Measurements from ENCODE around the gene DNAI1. TPM values are rescaled to one million over a fixed set of nuclear protein-coding genes. Genes with fewer than 3 reads are reported as not detected.
A peak's percentile ranks its signal among the peaks of the same experiment; 100 is the strongest.

The DNAI1 gene
- total RNA-seq, 1 donor from 2014 or later = not detected

DNA sequence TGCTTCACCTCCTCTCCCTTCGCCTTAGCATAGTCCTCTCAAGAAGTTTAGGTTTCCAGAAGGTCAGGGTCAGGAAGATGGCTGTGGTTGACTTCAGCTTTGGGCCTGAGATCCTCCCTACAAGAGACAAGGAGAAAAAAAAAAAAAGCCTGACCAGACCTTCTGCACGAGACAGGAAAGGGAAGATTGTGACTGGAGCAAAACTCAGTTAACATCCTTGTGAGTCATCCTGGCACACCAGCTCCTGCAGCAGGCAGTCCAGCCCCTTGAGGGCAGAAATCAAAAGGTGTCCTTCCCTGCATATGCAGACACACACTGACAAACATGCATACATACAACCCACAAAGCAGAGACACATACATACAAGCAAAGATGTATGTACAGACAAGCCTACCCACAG is 82.2 kb downstream of the DNAI1 start:
- Mint-ChIP-seq H3K4me1 (no peaks in the 10 kb centered on the region), H3K27ac (no peak overlapping the region), H3K9me3 (no peaks in the 10 kb centered on the region), H3K4me3 (no peak overlapping the region), H3K27me3 (peaks cover 12% of the 10 kb centered on the region), H3K36me3 (ENCODE audit: low read depth) (no peaks in the 10 kb centered on the region)
- DNase-seq = no peak
- intact Hi-C loops (cut with micrococcal nuclease) = no loop called here

DNA sequence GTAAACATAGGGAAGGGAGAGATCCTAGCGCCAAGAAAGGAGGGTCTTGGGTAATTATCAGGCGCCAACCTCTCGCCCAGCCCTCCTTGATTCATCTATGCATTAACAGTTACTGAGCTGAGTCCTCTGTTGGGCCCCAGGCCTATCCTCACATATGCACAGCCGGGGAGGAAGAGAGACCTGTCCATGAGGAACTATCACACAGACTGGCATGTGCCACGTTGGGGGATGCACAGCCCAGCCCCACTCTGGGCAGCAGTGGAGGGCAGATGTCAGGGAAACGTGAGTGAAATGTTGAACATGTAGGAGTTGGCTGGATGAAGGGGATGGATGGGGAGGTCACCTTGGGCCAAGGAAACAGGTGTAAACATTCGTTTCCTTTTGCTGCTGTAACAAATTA is 82.9 kb downstream of the DNAI1 start:
- Mint-ChIP-seq H3K27ac (no peak overlapping the region), H3K4me1 (no peaks in the 10 kb centered on the region), H3K36me3 (ENCODE audit: low read depth) (no peaks in the 10 kb centered on the region), H3K4me3 (no peak overlapping the region), H3K27me3 (peaks cover 12% of the 10 kb centered on the region), H3K9me3 (no peaks in the 10 kb centered on the region)
- DNase-seq = no peak
- intact Hi-C loops (cut with micrococcal nuclease) = no loop called here

DNA sequence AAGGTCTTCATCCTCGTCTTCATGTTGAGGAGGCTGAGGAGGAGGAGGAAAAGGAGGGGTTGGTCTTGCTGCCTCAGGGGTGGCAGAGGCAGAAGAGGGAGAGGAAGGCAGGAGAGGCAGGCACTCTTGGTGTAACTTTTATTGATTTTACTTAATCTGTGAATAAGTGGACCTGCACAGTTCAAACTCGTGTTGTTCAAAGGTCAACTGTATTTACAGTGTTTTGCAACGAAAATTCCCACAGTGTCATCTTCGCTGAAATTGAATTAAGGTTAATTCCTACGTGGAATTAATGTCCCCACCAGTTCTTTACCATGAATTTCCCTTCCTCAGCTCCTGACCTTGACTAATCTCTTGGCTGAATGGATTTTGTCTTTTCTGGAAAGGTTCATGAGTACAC is 85.4 kb downstream of the DNAI1 start:
- Mint-ChIP-seq H3K9me3 (no peaks in the 10 kb centered on the region), H3K27ac (no peak overlapping the region)
- intact Hi-C loops (cut with micrococcal nuclease) = no loop called here

DNA sequence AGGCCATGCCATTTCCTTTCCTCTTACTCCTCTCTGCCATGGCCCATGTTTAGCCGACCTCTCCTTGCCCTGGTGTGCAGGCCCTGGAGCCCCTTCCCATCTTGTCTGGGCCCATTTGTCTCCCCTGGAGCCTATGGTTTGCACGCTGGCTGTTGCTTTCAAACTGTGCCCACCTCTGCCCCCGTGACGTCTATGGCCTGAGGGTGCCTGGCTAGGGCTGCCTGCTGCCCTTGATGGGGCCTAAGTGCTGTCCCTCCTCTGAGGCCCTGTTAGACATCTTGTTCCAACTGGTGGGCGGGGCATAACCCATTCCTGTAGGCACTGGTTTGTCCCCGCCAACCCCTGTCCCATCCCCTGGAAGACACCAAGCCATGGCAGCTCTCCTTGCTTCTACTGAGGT is 86.9 kb downstream of the DNAI1 start:
- no peak for DNase-seq
- Mint-ChIP-seq H3K27ac (no peak overlapping the region), H3K36me3 (ENCODE audit: low read depth) (no peaks in the 10 kb centered on the region), H3K4me3 (no peak overlapping the region), H3K4me1 (no peaks in the 10 kb centered on the region), H3K27me3 (peaks cover 12% of the 10 kb centered on the region), H3K9me3 (no peaks in the 10 kb centered on the region)
- intact Hi-C loops (cut with micrococcal nuclease) = no loop called here

More for the DNA sequence above, 85.4 kb downstream of the DNAI1 start:
- no peak overlapping the region for H3K4me3 Mint-ChIP-seq
- peaks cover 12% of the 10 kb centered on the region for H3K27me3 Mint-ChIP-seq
- DNase-seq = no peak
- no peaks in the 10 kb centered on the region for H3K36me3 Mint-ChIP-seq (ENCODE audit: low read depth)
- H3K4me1 Mint-ChIP-seq = no peaks in the 10 kb centered on the region

DNA sequence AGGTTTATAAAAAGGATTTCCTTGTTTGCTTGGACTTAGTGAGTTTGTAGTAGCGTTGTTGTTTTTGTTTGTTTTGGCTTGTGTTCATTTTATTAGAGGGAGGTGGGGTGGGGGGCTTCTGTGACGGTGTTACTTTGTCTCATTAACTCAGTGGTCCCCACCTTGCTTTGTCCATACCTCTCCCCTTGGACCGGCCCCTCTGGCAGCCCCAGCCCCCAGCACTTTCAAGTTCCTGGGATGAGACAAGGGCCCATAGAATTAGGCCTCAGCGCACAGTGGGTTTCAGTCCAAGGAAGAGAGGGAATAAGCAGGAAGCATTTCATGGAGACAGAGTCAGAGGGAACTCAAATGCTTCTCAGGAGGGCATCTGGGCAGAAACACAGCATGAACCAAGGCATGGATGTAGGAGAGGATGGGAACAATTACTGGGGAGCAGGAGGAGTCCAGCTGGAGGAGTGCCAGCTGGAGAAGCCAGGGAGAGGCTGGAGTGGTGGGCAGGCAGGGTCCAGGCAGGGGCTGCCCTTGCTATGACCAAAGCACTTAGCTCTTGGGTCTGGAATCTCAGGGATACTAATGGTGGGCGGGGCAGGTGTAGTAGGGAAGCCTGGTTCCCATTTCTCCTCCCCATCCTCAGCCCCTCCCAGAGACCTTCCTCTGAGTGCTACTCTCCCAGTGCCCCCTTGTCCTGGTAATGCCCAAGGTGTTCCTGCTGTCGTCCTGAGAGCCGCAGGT is 87.7 kb downstream of the DNAI1 start:
- no peaks in the 10 kb centered on the region for H3K9me3 Mint-ChIP-seq
- H3K36me3 Mint-ChIP-seq (ENCODE audit: low read depth) = no peaks in the 10 kb centered on the region
- H3K27me3 Mint-ChIP-seq = peaks cover 12% of the 10 kb centered on the region
- no peak overlapping the region for H3K4me3 Mint-ChIP-seq
- no peaks in the 10 kb centered on the region for H3K4me1 Mint-ChIP-seq
- no peak for DNase-seq
- H3K27ac Mint-ChIP-seq = no peak overlapping the region
- intact Hi-C loops (cut with micrococcal nuclease) = no loop called here

DNA sequence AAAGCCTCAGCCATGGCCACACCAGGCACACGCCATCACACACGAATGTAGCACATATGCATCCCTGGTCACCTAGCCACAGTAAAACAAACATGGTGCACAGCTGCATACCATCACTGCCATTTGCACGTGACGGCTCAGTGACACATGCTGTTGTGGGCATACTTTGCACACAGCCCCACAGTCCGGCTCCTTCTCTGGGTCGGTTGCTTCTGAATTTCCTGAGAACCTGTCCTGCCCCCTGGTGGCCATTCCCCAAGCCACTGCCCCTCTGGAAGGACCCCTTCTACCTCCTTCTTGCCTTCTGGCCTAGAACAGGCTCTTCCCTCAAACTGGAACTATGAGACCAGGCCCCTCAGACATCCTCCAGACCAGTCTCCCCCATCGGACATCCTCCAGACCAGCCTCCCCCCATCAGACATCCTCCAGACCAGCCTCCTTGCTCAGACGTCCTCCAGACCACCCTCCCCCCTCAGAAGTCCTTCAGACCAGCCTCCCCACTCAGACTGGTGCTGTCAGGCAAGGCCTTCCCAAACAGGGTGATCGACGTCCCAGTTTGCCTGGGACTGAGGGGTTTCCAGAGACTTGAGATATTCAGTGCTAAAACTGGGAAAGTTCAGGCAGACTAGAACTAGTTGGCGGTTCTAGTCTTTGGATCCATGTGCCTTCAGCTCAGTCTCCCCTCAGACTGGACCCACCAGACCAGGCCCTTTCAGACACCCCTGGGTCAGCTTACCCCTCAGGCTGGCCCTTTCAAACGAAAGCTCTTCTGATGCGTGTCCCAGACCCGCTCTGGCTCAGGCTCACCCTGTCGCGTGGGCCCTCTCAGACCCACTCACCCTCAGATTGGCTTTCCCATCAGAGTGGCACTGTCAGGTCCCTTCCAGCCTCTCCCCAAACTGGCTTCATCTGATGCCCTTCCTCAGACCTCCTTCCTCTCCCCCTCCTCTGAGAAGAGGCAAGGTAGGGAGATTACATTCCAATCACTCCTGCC is 88.5 kb downstream of the DNAI1 start:
- H3K27me3 Mint-ChIP-seq = peaks cover 12% of the 10 kb centered on the region
- H3K4me1 Mint-ChIP-seq = no peaks in the 10 kb centered on the region
- H3K9me3 Mint-ChIP-seq = no peaks in the 10 kb centered on the region
- H3K4me3 Mint-ChIP-seq = no peak overlapping the region
- peak; percentile 80 for DNase-seq
- H3K27ac Mint-ChIP-seq = no peak overlapping the region
- H3K36me3 Mint-ChIP-seq (ENCODE audit: low read depth) = no peaks in the 10 kb centered on the region
- intact Hi-C loops (cut with micrococcal nuclease) = loop anchor here (1.0 kb wide), 1 partner anchor 110 kb away; no protein-coding TSS in a partner anchor

DNA sequence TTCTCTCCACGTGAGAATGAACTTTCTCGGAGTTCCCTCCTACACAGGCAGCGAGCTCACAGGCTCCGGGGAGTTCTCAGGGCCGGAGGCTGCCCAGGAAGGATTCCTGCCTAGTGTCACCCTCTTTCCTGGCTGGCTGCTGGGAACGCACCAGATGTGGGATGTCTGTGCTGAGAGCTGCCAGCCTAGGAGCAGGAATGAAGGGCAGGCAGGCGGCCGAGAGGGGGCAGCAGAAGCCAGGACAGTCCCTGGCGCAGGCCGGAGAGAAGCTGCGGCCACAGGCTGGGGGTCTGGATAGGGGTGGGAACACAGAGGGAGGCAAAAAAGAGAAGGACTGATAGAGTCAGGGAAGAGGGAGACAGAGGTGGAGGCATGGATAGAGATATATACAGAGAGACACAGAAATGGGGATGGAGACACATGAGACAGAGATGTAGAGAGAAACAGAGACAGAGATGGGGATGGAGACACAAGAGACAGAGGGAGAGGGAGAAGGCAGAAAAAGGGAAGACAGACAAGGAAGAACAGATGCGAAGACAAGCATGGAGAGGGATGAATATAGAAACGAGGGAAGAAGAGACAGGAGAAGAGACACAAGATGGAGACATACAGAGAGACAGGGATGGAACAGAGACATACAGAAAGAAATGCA is 89.5 kb downstream of the DNAI1 start:
- Mint-ChIP-seq H3K36me3 (ENCODE audit: low read depth) (no peaks in the 10 kb centered on the region), H3K27ac (no peak overlapping the region), H3K4me1 (no peaks in the 10 kb centered on the region), H3K4me3 (no peak overlapping the region), H3K27me3 (peaks cover 12% of the 10 kb centered on the region), H3K9me3 (no peaks in the 10 kb centered on the region)
- intact Hi-C loops (cut with micrococcal nuclease) = loop anchor here (1.0 kb wide), 2 partner anchors 43 to 111 kb away; no protein-coding TSS in a partner anchor
- peak; percentile 77 for DNase-seq

DNA sequence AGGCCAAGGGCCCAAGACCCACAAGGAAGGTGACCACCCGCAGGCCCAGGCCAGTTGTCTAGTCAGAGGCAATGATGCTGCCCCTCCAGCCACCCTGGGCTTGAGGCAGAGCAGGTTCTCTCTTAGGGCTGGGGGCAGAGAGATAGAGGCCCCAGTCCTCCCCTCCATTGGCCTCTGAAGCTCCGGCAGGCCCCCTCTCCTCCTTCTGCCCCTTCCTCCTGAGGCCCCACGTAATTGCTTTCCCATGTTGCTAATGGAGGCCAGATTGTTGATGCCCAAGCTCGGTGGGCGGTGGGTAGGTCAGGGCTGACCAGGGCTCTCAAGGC is 90.8 kb downstream of the DNAI1 start:
- no peaks in the 10 kb centered on the region for H3K4me1 Mint-ChIP-seq
- H3K9me3 Mint-ChIP-seq = no peaks in the 10 kb centered on the region
- no peak overlapping the region for H3K4me3 Mint-ChIP-seq
- DNase-seq = no peak
- H3K27ac Mint-ChIP-seq = no peak overlapping the region
- intact Hi-C loops (cut with micrococcal nuclease) = no loop called here
- H3K36me3 Mint-ChIP-seq (ENCODE audit: low read depth) = no peaks in the 10 kb centered on the region
- peaks cover 10% of the 10 kb centered on the region for H3K27me3 Mint-ChIP-seq

DNA sequence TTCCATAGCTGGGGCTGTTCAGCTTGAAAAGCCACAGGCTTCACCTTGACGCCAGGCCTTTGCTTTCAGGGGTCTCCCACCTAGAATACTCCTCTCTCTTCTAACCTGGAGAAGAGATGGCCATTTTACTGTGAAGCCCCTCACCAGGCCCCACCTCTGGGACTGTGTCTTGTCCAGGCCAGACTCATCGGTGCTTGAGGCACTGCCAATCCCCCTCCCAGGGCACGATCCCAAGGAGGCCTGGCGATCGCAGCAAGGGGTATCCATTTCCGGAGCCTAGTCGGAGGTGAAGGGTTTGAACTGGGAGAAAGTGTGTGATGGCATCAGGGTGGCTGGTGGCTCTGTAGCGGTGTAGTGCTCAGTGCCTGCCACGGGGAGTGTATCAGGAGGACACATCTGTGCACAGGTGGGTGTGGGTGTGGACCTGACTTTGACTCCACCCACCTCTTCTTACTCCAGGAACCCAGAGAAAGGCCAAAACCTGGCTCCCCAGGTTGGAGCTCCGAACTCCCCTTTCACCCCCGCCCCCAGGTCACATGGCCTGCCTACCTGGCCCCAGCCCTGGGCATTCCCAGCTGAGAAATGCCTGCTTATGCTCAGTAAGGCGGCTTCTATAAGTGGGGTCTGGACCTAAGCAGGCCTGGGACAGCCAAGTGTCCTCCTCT is 91.5 kb downstream of the DNAI1 start:
- Mint-ChIP-seq H3K36me3 (ENCODE audit: low read depth) (no peaks in the 10 kb centered on the region), H3K9me3 (no peaks in the 10 kb centered on the region), H3K27me3 (peaks cover 7% of the 10 kb centered on the region), H3K4me3 (no peak overlapping the region), H3K4me1 (no peaks in the 10 kb centered on the region), H3K27ac (no peak overlapping the region)
- intact Hi-C loops (cut with micrococcal nuclease) = no loop called here
- DNase-seq = no peak

DNA sequence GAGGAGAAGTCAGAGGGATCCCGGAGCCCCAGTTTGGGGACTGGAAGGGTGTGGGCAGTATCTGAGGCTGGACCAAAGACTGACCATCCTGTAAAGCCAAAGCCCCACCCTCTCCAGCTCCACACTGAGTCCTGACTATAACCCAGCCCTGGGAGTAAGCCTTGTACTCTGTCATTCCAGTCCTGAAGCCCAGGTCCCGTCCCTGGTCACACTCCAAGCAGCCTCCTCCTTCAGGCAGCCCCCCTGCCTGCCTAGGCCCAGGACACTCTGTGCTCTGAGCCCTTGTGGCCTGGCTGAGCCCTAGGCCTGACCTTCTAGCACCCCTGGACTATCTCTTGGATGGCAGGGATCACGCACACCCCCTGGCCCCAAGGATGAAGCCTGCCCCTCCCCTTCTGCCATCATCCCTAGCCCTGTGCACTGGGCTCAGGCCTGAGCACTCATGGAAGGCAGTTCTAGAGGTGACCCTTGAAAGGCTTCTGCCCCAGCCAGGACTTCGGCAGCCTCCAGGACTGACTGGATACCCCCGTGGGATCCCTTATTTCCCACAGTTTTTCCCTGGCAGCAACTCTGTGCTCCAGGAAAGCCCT is 92.2 kb downstream of the DNAI1 start:
- DNase-seq = no peak
- peaks cover 4% of the 10 kb centered on the region for H3K27me3 Mint-ChIP-seq
- H3K4me1 Mint-ChIP-seq = no peaks in the 10 kb centered on the region
- no peak overlapping the region for H3K4me3 Mint-ChIP-seq
- H3K36me3 Mint-ChIP-seq (ENCODE audit: low read depth) = no peaks in the 10 kb centered on the region
- intact Hi-C loops (cut with micrococcal nuclease) = no loop called here
- no peaks in the 10 kb centered on the region for H3K9me3 Mint-ChIP-seq
- H3K27ac Mint-ChIP-seq = no peak overlapping the region

DNA sequence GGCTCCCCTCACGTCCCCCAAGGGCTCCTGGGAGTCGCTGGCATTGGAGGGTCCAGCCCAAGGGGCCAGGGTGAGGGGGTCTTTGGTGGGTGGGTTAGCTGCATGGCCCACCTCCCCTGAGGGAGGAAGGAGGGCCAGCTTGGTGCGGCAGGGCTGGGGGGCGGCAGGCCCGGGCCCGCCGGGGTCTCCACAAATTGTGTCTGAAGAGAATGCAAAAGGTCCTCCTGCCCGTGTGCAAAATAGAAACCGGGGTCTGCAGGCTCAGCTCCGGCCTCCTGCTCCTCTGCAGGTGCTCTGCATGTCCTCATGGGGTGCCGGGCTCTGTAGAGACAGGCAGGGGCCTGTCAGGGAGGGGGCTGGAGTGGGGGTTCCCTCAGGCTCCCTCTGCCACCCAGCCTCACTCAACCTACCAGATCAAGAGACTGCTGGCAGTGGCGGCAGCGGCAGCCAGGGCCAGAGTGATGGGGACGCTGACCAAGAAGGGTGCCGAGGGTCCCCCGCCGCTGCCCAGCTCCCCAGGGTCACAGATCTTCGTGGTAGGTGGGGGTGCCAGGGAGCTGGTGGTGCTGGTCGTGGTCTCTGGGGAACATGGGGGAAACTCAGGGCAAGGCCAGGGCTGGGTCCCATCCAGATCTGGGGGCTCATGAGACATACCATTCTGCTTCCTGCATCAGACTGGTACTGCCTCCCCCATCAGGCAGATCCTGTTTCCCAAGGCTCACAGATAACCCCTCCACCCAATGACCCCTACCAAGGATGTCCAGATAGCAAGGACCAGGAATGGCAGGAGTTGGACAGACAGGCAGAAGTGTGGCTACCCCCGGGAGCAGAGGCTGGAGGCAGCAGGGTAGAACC is 93.4 kb downstream of the DNAI1 start:
- intact Hi-C loops (cut with micrococcal nuclease) = no loop called here
- Mint-ChIP-seq H3K27ac (no peak overlapping the region), H3K27me3 (peaks cover 4% of the 10 kb centered on the region), H3K4me1 (no peaks in the 10 kb centered on the region), H3K9me3 (no peaks in the 10 kb centered on the region), H3K36me3 (ENCODE audit: low read depth) (no peaks in the 10 kb centered on the region), H3K4me3 (no peak overlapping the region)
- DNase-seq = no peak

DNA sequence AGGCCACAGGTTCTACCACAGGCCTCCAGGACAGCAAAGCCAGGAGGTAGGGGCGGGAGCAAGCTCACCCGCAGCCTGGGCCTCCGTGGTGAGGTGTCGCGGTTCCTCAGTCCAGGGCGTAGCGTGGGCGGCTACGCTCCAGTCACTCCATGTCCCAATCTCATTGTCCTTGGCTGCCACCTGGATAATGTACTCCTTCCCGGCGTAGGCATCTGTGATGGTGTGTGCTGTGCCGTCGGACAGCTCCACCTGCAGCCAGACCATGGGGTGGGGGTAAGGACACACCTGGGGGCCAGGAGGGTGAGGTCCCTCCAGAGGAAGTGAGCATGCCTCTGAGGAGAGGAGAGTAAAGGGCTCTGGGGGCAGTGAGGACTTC is 94.0 kb downstream of the DNAI1 start:
- H3K9me3 Mint-ChIP-seq = no peaks in the 10 kb centered on the region
- H3K27ac Mint-ChIP-seq = no peak overlapping the region
- no peak for DNase-seq
- no peak overlapping the region for H3K4me3 Mint-ChIP-seq
- no peaks in the 10 kb centered on the region for H3K36me3 Mint-ChIP-seq (ENCODE audit: low read depth)
- intact Hi-C loops (cut with micrococcal nuclease) = no loop called here
- peaks cover 7% of the 10 kb centered on the region for H3K27me3 Mint-ChIP-seq
- H3K4me1 Mint-ChIP-seq = no peaks in the 10 kb centered on the region

DNA sequence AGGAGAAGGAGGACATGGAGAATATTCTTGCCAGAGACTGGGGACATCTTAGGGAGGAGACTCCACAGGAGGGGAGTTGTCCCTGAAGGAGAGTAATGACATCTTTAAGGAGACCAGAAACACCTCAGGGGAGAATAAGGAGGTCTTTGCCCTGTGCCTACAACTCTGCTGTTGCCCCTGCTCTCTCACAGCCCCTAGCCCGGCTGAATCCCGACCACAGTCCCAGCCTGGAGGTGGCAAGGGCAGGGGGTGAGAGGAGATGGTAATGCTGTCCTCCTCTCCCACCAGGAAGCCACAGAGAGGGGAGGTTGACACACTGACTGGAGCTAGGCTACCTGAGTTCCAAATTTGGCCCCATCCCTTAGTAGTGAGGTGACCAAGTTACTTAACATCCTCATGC is 94.4 kb downstream of the DNAI1 start:
- no peak for DNase-seq
- H3K4me3 Mint-ChIP-seq = no peak overlapping the region
- no peak overlapping the region for H3K27ac Mint-ChIP-seq
- no peaks in the 10 kb centered on the region for H3K4me1 Mint-ChIP-seq
- intact Hi-C loops (cut with micrococcal nuclease) = no loop called here
- no peaks in the 10 kb centered on the region for H3K9me3 Mint-ChIP-seq
- H3K27me3 Mint-ChIP-seq = peaks cover 6% of the 10 kb centered on the region
- H3K36me3 Mint-ChIP-seq (ENCODE audit: low read depth) = no peaks in the 10 kb centered on the region

Measured in activated CD4-positive, alpha-beta T cell treated with anti-CD3 and anti-CD28 coated beads, Interleukin-2, amount 10 ng/mL, durations not matched to agents 24 days and 14 days (primary cell).